HEK293 (cell line): ENCODE measurements around the gene IL17C.

Experiments used
- CTCF ChIA-PET: fragments of 350-600 bp; formaldehyde crosslinking; extraction: SDS; loops from one replicate; lab custom pipeline; 2021; ENCODE audit warnings: antibody characterized with exemption; lab: Yijun Ruan, JAX
- POLR2A ChIA-PET: fragments of 300-600 bp; formaldehyde crosslinking; extraction: SDS; loops from one replicate; lab custom pipeline; 2020; ENCODE audit warnings: antibody characterized with exemption, inconsistent platforms; lab: Yijun Ruan, JAX
- H3K27ac ChIP-seq: fragments of 200-500 bp; sonication (Bioruptor generic); 2 replicates; pipeline ENCODE4 v1.5.1; 2014; ENCODE audit warnings: low read depth, low read length, control low read depth, inconsistent platforms; ENCODE audit errors: extremely low read depth
- H3K36me3 ChIP-seq, 2 experiments: fragments of 200-500 bp in 1 of 2; sonication (Bioruptor generic) in 1 of 2; 1 replicate in 1 of 2; 2 replicates in 1 of 2; pipeline ENCODE4 v1.5.1; 2014 to 2017; ENCODE audit warnings: inconsistent platforms in 2 of 2, low read length in 2 of 2; ENCODE audit not compliant: control insufficient read depth in 2 of 2, insufficient read depth in 1 of 2
- H3K4me1 ChIP-seq: fragments of 200-500 bp; sonication (Bioruptor generic); 2 replicates; pipeline ENCODE4 v1.5.1; 2014; ENCODE audit warnings: mild to moderate bottlenecking, low read length, inconsistent platforms; ENCODE audit not compliant: control insufficient read depth, insufficient read depth
- H3K4me3 ChIP-seq: 2 replicates; pipeline ENCODE4 v1.5.1; 2011; ENCODE audit warnings: low read depth, mild to moderate bottlenecking, control low read depth, low read length, moderate library complexity
- H3K9me3 ChIP-seq: fragments of 200-500 bp; sonication (Bioruptor generic); 2 replicates; pipeline ENCODE4 v1.5.1; 2014; ENCODE audit warnings: low read depth, low read length, inconsistent platforms; ENCODE audit not compliant: control insufficient read depth, insufficient read depth
- GFI1B ChIP-seq: fragments of 450-650 bp; formaldehyde crosslinking; IDR thresholded peaks from 2 replicates; pipeline ENCODE4 v1.5.1; 2016; ENCODE audit warnings: missing biosample characterization, missing genetic modification characterization
- HOXD13 ChIP-seq: sonication (generic); formaldehyde crosslinking; IDR thresholded peaks from 2 replicates; pipeline ENCODE4 v1.8.0; 2022; ENCODE audit warnings: missing genetic modification reagents, borderline replicate concordance
- TSHZ1 ChIP-seq: fragments of 450-650 bp; formaldehyde crosslinking; IDR thresholded peaks from 2 replicates; pipeline ENCODE4 v1.5.1; 2016; ENCODE audit warnings: missing biosample characterization, missing genetic modification characterization, borderline replicate concordance
- ZBTB10 ChIP-seq: fragments of 450-650 bp; formaldehyde crosslinking; IDR thresholded peaks from 2 replicates; pipeline ENCODE4 v1.5.1; 2016; ENCODE audit warnings: missing biosample characterization, missing genetic modification characterization
- ZNF114 ChIP-seq: fragments of 450-650 bp; formaldehyde crosslinking; IDR thresholded peaks from 2 replicates; pipeline ENCODE4 v1.5.0; 2017; ENCODE audit warnings: missing biosample characterization, missing genetic modification characterization
- ZNF302 ChIP-seq: fragments of 450-650 bp; formaldehyde crosslinking; IDR thresholded peaks from 2 replicates; pipeline ENCODE4 v1.5.1; 2016; ENCODE audit warnings: missing biosample characterization, missing genetic modification characterization, low read depth
- ZNF354C ChIP-seq: fragments of 450-650 bp; formaldehyde crosslinking; IDR thresholded peaks from 2 replicates; pipeline ENCODE4 v1.5.1; 2016; ENCODE audit warnings: missing biosample characterization, missing genetic modification characterization, low read depth, borderline replicate concordance
- ZNF747 ChIP-seq: fragments of 450-650 bp; formaldehyde crosslinking; IDR thresholded peaks from 2 replicates; pipeline ENCODE4 v1.5.1; 2016; ENCODE audit warnings: missing biosample characterization, missing genetic modification characterization
- ZNF776 ChIP-seq: fragments of 450-650 bp; formaldehyde crosslinking; IDR thresholded peaks from 2 replicates; pipeline ENCODE4 v1.5.0; 2017; ENCODE audit warnings: missing biosample characterization, missing genetic modification characterization, borderline replicate concordance
- TF ChIP-seq, protein P1 (sequence below): fragments of 450-650 bp; IDR thresholded peaks from 2 replicates; pipeline ENCODE4 v1.5.1; 2018; ENCODE audit warnings: missing biosample characterization, mild to moderate bottlenecking, missing genetic modification characterization

The IL17C gene

DNA sequence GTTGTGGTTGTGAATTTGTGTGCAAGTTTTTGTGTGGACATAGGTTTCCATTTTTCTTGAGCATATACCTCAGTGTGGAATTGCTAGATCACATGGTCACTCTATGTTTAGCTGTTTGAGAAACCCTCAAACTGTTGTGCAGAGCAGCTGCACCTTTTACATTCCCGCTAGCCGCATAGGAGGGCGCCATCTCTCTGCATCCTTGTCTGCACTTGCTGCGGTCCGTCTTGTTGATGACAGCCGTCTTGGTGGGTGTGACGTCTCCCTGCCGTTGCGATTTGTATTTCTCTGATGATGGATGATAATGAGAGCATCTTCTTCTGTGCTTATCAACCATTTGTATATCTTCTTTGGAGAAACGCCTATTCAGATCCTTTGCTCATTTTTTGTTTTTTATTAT, 25.1 kb upstream of the IL17C start:
- TF ChIP-seq, protein P1, sequence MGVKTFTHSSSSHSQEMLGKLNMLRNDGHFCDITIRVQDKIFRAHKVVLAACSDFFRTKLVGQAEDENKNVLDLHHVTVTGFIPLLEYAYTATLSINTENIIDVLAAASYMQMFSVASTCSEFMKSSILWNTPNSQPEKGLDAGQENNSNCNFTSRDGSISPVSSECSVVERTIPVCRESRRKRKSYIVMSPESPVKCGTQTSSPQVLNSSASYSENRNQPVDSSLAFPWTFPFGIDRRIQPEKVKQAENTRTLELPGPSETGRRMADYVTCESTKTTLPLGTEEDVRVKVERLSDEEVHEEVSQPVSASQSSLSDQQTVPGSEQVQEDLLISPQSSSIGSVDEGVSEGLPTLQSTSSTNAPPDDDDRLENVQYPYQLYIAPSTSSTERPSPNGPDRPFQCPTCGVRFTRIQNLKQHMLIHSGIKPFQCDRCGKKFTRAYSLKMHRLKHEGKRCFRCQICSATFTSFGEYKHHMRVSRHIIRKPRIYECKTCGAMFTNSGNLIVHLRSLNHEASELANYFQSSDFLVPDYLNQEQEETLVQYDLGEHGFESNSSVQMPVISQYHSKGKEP (tag by site-specific recombination), result 0 out of 2 replicates have a peak, but pooled peaks have one; percentile 27
- TF ChIP-seq ZNF302, result no peak
- TF ChIP-seq, all 188 proteins: peak for 1
- CTCF ChIA-PET, result no interaction called here

GRCh38 chr16:88613911-88614817, 24.2 kb upstream of the IL17C start:
- H3K36me3 ChIP-seq, result peaks cover 12 to 74% of the 10 kb centered on the region in 2 experiments; a peak in 2 of 3 replicates
- POLR2A ChIA-PET, result no interaction called here

More for the DNA sequence above, 25.1 kb upstream of the IL17C start:
- Histone ChIP-seq H3K9me3 (no peaks in the 10 kb centered on the region), H3K36me3 (peaks cover 13 to 72% of the 10 kb centered on the region in 2 experiments; a peak in 2 of 3 replicates), H3K27ac (no peak overlapping the region), H3K4me1 (no peaks in the 10 kb centered on the region), H3K4me3 (no peak overlapping the region)
- POLR2A ChIA-PET, result no interaction called here

More at GRCh38 chr16:88613911-88614817, 24.2 kb upstream of the IL17C start:
- CTCF ChIA-PET, result interaction anchor here (0.6 kb wide), 1 partner anchor 62 kb away, joined by 3 read pairs; no protein-coding TSS in a partner anchor
- TF ChIP-seq ZNF747 (tag by site-specific recombination) (no peak), ZNF776 (tag by site-specific recombination) (no peak), GFI1B (tag by site-specific recombination) (no peak), ZNF354C (tag by site-specific recombination) (no peak), HOXD13 (no peak), ZNF114 (no peak), ZBTB10 (tag by site-specific recombination) (no peak), TSHZ1 (tag by site-specific recombination) (no peak)
- no peaks in the 10 kb centered on the region for H3K9me3 ChIP-seq
- no peak overlapping the region for H3K4me3 ChIP-seq
- H3K4me1 ChIP-seq, result no peaks in the 10 kb centered on the region
- no peak overlapping the region for H3K27ac ChIP-seq
